ENCODE results near the gene CD19. TPM values are rescaled to one million over a fixed set of nuclear protein-coding genes. Genes with fewer than 3 reads are reported as not detected.

Gene CD19
- total RNA-seq, 1 donor from 2014 or later, result not detected

GRCh38 chr16:28910086-28911031 is 21.4 kb upstream of the CD19 start:
- Mint-ChIP-seq H3K4me1 (ENCODE audit: unreplicated experiment) (no peaks in the 10 kb centered on the region), H3K27me3 (no peaks in the 10 kb centered on the region), H3K27ac (no peak overlapping the region), H3K9me3 (no peaks in the 10 kb centered on the region), H3K4me3 (no peak overlapping the region), H3K36me3 (peaks cover 3% of the 10 kb centered on the region)
- DNase-seq (ENCODE audit: extremely low spot score, unreplicated experiment), result no peak
- TF ChIP-seq, protein P1, sequence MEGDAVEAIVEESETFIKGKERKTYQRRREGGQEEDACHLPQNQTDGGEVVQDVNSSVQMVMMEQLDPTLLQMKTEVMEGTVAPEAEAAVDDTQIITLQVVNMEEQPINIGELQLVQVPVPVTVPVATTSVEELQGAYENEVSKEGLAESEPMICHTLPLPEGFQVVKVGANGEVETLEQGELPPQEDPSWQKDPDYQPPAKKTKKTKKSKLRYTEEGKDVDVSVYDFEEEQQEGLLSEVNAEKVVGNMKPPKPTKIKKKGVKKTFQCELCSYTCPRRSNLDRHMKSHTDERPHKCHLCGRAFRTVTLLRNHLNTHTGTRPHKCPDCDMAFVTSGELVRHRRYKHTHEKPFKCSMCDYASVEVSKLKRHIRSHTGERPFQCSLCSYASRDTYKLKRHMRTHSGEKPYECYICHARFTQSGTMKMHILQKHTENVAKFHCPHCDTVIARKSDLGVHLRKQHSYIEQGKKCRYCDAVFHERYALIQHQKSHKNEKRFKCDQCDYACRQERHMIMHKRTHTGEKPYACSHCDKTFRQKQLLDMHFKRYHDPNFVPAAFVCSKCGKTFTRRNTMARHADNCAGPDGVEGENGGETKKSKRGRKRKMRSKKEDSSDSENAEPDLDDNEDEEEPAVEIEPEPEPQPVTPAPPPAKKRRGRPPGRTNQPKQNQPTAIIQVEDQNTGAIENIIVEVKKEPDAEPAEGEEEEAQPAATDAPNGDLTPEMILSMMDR (conservative IDR thresholded peaks at IDR 0.05), result no peak

DNA sequence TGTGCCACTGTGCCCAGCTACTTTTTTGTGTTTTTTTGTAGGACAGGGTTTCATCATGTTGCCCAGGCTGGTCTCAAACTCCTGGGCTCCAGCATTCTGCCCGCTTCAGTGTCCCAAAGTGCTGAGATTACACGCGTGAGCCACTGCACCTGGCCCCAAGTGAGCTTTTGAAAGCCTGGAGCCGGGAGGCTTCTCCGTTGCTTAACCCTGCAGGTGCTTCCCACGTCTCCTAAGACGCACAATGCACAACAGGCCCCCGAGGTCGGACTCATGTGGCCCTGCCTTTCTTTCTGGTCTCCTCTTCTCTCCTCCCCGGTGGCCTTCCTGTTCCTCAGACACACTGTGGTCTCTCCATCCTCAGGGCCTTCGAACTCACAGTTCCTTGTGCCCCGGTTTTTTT is 19.2 kb upstream of the CD19 start:
- Mint-ChIP-seq H3K36me3 (peaks cover 9% of the 10 kb centered on the region), H3K4me1 (ENCODE audit: unreplicated experiment) (no peaks in the 10 kb centered on the region), H3K9me3 (no peaks in the 10 kb centered on the region), H3K27me3 (no peaks in the 10 kb centered on the region), H3K27ac (no peak overlapping the region), H3K4me3 (no peak overlapping the region)
- TF ChIP-seq, protein P1 (conservative IDR thresholded peaks at IDR 0.05), result no peak
- DNase-seq (ENCODE audit: extremely low spot score, unreplicated experiment), result no peak

DNA sequence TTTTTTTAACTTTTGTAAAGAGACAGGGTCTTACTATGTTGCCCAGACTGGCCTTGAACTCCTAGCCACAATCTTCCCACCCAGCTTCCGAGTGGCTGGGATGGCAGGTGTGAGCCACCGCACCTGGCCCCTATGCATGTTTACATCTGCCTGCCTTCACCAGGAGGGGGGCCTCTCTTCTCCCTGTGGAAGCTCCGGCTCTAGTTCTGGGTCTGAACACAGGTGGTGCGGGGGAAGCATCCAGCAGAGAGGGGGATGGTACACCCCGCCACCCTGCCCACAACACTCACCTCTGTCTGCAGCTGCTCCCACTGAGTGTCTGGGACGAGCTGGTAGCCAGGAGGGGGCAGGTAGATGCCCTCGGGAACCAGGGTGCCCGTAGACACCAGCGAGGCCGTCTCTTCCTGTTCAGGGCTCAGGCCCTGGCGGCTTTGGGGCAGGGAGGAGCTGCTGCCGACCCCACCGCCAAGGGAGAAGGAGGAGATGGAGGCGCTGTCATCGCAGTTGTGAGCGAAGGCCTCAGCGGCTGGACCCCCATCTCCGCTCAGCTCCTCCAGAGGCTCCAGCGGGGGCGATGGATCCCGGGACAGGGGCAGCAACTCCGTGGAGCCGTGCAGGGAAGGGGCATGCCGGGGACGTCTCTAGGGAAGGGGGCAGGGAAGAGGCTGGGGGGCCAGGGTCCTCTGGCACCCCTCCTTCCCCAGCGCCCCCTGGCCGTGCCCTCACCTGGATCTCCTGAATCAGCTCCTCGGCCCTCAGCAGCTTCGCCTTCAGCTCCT is 17.6 kb upstream of the CD19 start:
- TF ChIP-seq, protein P1 (conservative IDR thresholded peaks at IDR 0.05), result no peak
- no peaks in the 10 kb centered on the region for H3K4me1 Mint-ChIP-seq (ENCODE audit: unreplicated experiment)
- H3K27ac Mint-ChIP-seq, result no peak overlapping the region
- DNase-seq (ENCODE audit: extremely low spot score, unreplicated experiment), result no peak
- H3K36me3 Mint-ChIP-seq, result peaks cover 9% of the 10 kb centered on the region
- H3K27me3 Mint-ChIP-seq, result no peaks in the 10 kb centered on the region
- H3K4me3 Mint-ChIP-seq, result no peak overlapping the region
- H3K9me3 Mint-ChIP-seq, result no peaks in the 10 kb centered on the region

DNA sequence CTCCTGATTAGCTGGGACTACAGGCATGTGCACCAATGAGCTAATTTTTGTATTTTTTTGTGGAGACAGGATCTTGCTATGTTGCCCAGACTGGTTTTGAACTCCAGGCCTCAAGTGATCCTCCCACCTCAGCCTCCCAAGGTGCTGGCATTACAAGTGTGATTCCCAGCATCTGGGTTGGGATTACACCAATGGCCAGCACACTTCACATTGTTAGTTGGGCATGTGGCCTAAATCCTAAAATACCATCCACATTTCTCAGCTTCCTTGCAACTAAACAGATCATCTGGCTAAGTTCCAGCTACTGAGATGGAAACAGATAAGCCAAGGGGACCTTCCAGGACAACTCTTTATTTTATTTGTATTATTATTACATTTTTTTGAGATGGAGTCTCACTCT is 16.6 kb upstream of the CD19 start:
- H3K9me3 Mint-ChIP-seq, result no peaks in the 10 kb centered on the region
- TF ChIP-seq, protein P1 (conservative IDR thresholded peaks at IDR 0.05), result no peak
- H3K4me3 Mint-ChIP-seq, result no peak overlapping the region
- H3K4me1 Mint-ChIP-seq (ENCODE audit: unreplicated experiment), result no peaks in the 10 kb centered on the region
- H3K27me3 Mint-ChIP-seq, result no peaks in the 10 kb centered on the region
- peaks cover 14% of the 10 kb centered on the region for H3K36me3 Mint-ChIP-seq
- no peak overlapping the region for H3K27ac Mint-ChIP-seq
- no peak for DNase-seq (ENCODE audit: extremely low spot score, unreplicated experiment)

- no peak for DNase-seq (ENCODE audit: extremely low spot score, unreplicated experiment)
- Mint-ChIP-seq H3K36me3 (peaks cover 18% of the 10 kb centered on the region), H3K27me3 (no peaks in the 10 kb centered on the region), H3K4me3 (no peak overlapping the region), H3K27ac (no peak overlapping the region), H3K4me1 (ENCODE audit: unreplicated experiment) (no peaks in the 10 kb centered on the region), H3K9me3 (no peaks in the 10 kb centered on the region)
- TF ChIP-seq, protein P1 (conservative IDR thresholded peaks at IDR 0.05), result no peak
Measured at GRCh38 chr16:28917095-28917494, 14.7 kb upstream of the CD19 start.

Data from type B pancreatic cell (in vitro differentiated cells).